ENCODE measurements around the gene KIF12.
"Not testable (repeated sequence)": the region's sequence is repeated elsewhere in the genome, so short reads cannot be mapped to it uniquely, and the experiment has no call there.

KIF12 gene

DNA sequence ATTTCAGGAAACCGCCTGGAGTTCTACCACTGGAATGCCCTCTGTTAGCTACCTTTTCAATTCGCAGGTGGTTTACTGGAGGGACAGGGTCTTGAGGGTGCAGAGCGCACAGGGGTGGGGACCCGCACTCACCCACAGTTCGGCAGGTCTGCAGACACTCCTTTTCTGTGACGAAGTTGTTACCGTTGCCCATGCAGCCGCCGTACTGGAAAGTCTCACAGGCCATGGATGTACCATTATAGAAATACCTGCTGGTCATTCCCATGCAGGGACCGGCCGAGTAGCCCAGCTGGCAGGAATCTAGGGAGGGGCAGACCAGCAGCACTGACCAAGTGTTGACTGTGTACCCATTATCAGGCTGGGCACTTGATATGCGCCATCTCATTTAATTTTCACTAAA lies 37.8 kb downstream of the KIF12 start:
- no peak for DNase-seq

DNA sequence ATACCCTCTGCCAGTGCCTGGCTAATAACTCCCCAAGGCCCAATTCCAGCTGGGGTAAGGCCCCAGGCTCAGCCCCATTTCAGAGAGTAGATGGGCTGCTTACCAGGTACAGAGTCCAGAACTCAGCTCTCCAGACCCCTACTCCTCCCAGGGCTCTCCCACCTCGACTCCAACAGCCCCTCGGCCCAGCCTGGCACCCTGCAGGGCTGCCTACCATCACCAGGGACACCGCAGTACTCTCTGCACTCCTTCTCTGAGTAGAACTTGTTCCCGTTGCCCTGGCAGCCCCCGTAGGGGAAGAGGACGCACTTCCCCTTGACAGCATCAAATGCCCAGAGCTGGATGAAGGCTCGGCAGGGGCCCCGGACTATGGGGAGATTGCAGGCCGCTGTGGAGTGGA lies 38.4 kb downstream of the KIF12 start:
- DNase-seq: no peak

DNA sequence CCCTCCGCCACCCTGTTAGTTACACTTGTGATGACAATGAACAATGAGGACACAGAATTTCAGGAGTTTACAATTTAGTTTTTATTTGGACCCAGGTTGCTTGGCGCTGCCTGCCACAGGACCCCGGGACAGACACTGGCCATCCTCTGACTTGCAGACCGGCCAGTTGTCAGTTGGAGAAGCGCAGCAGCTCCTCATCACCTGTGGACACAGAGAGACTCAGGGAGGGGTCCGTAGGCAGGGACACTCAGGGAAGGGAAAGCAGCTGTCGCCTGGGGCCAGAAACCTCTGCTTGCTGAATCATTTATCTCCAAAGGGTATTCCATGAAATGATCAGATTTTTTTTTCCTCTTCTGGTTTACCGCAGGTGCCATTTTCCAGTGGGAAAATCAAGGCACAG lies 39.0 kb downstream of the KIF12 start:
- DNase-seq: no peak

DNA sequence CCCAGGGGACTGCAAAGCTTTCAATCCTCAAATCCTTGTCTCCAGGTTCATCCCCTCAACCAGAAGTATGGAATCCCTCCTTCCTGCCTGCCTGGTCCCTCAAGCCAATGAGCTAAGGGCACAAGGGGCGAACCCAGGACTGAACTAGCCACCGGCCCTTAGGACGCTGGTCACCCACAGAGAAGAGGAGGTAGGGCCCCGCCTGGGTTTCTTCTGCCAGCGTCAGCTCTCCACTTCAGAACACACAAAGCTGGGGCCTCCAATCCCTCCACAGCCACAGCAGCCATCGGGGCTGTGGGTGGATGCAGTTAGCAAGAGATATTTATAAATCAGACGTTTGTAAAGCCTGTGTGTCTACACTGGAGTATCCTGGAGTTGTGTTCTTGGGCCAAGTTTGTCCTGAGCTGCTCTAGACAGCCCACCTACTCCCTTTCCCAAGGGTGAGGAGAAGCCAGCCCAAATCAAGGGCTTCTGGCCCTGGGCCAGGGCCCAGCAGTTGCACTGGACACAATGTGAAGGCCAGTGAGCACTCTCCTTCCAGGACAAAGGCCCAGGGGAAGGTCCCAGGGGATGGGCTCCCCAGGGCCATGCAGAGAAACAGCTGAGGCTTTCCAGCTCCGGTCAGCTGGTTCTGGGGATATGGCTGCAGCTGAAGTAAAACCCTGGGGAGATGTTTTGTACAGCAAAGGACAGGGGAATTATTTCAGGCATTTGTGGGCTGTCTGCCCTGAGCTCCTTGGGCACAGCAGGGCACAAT lies 39.9 kb downstream of the KIF12 start:
- no peak for DNase-seq

DNA sequence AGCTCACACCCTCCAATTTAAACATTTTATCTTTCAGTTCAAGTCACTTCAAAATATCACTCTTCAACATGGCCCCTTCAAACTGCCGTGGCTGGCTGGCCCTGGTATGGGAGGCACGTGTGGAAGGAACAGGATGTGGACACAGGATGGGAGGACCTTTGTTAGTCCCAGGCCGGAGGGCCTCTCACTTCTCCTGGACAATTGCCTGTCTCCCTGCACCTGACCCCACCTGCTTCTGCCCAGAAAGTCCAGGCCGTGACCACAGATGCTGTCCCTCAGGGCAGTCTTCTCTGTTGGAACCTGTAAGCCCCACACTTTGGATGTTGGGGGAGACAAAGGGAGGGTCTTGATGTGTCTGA lies 40.4 kb downstream of the KIF12 start:
- no peak for DNase-seq

DNA sequence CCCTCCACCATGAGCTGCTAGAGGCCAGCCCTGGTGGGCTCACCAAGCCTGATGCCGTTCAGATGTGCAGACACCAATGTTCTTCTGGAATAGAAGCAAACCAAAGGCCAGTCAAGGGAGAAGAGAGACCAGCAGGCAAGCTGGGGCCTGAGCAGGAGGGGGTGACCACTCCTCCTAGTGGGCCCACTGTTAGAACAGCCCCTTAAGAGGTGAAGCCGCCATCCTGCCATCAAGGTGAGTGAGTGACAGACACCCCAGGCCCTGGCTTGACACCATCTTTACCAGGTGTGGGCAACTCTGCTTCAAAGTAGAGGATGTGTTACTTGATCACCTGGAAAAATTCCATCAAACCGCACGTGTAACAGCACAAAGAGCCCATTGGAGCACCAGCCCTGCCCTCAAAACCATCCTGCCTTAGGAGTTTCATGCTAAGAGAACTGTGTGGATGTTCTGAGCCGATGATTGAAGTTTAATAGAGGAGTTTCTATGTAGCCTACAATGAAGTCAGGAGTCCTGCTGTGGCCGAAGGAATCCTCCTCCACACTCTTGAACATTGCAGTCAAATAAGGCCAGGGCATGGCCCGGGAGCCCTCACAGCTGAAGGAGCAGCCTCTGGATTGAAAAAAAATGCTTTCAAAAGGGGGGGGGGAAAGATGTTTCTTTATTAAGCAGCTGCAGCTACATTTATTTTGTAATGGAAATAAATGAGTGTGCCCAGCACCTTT lies 41.8 kb downstream of the KIF12 start:
- DNase-seq: no peak

DNA sequence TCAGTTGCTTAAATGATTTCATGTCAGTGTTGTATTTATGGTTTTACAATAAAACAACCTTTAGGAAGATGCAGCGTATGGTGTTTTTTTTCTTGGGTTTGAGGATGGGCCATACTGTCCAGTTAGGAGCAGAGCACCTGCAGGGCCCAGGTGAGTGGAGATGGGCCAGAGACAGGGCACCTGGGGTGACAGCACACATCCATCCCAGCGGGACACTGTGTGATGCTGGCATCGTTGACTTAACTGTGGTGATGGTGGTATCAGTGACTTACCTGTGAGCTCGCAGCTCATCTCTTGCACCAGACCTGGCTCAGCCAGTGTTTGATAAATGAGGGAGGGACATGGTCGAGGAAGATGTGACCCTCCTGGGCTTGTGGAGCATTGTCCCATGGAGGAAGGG lies 42.6 kb downstream of the KIF12 start:
- DNase-seq: no peak

DNA sequence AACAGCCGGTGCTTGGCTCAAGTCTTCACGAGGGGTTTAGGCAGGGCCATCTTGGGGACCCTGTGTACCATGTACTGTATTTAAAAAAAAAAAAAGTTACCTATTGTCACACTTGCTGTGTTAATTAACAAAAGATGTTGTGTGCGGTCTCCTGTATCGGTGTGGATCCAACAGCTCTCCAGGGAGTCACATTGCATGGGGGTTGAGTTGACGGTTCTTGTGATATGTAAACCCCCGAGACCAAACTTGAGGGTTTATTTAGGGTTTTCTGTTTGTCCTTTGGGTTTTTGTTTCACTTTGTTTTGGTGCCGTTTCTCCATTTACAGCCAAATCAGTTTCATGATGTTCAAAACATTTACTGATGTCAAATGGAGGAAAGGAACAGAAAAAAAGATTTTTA lies 43.2 kb downstream of the KIF12 start:
- no peak for DNase-seq

DNA sequence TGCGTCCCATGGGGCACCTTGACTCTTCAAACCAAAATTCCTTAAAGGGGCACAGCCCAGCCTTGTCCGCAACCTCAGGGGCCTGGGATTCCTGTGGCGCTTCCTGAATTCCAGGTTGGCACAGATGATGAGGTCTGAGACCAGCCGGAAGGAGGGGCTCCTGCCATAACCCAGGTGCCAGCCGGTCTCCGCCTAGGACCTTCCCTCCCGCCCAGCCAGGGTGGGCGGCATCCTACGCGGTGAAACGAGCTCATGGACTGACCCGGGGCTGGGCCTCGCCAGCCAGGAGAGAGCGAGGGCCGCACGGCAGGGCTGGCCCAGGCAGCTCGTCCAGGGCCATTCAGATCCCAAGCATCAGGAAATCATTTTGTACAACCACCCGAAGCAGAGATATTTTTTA lies 44.0 kb downstream of the KIF12 start:
- no peak for DNase-seq

DNA sequence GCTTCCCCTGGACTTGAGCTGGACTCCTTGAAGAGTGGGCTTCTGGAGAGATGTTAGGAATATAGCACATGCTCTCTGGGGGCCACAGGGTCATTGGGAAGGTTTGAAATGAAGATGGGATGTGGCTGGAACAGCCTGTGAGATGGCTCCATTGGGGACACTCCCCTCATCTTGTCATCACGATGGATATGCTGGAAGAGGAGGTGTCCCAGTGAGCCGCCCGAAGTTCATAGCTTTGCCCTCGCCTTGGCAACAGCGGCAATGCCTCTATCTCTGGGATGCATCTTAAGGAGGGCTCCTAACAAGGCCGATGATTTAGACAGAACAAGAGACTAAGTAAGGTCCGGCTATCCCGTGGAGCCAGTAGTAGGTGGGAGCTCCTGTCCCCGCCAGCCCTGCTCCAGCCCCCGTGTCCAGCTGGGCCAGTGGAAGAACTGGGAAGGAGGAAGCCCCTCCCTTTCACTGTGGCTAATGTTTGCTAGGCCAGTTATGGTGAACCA lies 44.9 kb downstream of the KIF12 start:
- DNase-seq: no peak

DNA sequence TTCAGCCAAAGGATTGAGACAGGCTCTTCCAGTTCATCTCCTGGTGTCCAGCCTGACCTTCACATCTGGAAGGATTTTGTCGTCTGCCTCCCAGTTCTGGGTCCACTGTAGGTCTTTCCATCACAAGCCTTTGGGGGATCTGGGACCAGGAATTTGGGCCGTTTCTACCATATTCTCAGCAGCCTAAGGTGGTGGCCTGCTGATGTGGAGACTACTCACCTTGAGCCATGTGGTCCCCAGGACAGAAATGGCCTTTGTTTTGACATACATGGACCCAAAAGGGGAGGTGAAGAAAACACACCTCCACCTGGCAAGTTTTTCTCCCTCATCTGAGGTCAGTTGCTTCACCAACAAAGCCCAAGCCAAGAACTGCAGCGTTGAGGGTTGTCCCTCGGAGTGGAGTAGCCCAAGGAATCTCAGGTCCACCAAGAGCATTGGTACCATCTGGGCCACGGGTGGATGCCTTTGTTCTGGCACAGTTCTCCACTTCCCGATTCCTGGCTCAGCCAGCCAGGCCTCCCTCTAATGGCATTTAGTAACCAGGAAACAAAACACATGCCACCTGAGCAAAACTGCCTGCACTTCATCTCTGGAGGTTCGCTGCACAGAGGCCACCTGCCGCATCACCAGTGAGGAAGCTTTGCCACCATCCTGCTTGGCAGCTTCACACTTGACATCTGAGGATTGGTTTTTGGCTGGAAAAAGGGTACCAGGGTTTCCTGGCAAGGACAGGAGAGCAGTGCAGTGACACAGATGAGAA lies 45.7 kb downstream of the KIF12 start:
- no peak for DNase-seq

DNA sequence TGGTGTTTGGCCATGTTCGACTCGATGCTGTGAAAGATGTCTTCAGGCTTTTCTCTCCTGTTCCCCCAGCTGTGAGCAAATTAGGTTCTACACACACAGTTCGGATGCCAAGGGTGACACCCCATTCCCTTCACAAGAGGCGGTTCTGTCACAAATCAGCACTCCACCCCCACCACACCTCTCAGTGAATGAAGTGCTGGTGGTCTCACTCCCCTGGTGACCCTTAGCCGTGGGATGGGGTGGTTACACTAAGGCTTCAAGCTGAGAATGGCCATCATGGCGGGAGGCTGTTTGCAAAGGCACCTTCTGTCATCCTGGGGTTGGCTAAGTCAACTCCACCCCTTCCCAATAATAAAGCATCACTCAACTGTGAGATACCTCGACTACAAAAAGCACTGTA lies 47.4 kb downstream of the KIF12 start:
- no peak for DNase-seq

DNA sequence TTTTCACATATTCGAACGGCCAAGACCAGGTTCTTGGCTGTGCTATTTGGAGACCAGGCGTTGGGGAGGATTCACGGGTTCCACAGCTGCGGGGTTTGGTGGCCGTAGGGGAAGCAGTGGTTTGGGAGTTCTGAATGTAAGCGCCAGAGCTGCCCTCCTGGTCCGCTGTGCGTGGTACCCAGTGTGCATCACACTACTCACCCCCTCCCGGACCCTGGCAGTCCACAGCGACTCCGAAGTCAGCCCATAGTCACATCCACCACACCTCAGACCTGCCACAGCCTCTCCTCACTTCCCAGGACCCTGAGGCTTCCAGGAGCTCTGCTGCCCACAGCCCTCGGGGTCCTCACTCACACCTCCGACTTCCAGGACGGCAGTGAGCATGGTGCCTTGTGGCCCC lies 47.8 kb downstream of the KIF12 start:
- no peak for DNase-seq

DNA sequence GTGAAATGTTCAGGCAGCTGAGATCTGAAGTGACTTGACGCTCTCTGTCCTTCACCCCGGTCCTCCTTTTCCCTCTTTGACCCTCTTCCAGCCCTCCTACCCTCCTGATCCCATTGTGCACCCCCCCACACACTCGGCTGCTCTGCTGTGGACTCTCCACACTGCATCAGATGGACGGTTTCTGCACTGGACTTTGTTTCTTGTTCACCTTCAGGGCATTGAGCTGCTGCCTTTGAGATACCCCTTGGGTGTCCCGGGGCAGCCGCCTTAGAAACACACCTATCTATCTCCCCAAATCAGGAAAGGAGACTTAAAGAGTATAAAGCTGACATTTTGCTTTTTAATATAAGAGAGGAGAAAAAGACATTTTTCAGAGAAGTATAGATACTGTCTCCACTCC lies 48.4 kb downstream of the KIF12 start:
- no peak for DNase-seq

DNA sequence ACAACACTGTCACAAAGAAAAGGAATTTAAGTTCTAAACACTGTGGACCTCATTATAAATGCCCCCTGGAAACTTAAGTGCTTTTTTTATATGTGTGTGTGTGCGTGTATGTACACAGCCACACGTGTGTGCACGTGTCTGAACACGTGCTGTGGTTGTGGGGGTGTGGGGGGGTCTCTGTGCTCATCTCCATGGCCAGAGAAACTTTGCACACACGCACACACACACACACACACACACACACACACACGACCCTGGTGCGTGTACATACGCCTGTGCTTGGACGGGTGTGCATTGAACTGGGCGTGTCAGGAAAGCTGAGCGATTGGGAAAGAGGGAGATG lies 48.9 kb downstream of the KIF12 start:
- DNase-seq: no peak

DNA sequence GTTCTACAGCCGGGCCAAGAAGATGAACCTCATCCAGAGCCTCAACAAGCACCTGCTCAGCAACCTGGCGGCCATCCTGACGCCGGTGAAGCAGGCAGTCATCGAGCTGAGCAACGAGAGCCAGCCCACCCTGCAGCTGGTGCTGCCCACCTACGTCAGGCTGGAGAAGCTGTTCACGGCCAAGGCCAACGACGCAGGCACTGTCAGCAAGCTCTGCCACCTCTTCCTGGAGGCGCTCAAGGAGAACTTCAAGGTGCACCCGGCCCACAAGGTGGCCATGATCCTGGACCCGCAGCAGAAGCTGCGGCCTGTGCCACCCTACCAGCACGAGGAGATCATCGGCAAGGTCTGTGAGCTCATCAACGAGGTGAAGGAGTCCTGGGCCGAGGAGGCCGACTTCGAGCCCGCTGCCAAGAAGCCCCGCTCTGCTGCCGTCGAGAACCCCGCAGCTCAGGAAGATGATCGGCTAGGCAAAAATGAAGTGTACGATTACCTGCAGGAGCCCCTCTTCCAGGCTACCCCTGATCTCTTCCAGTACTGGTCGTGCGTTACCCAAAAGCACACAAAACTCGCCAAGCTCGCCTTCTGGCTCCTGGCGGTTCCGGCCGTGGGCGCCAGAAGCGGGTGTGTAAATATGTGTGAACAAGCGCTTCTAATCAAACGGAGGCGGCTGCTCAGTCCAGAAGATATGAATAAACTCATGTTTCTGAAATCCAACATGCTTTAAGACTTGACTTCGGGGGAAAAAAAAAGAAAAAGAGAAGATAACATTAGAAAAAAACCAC lies 49.5 kb downstream of the KIF12 start:
- no peak for DNase-seq

DNA sequence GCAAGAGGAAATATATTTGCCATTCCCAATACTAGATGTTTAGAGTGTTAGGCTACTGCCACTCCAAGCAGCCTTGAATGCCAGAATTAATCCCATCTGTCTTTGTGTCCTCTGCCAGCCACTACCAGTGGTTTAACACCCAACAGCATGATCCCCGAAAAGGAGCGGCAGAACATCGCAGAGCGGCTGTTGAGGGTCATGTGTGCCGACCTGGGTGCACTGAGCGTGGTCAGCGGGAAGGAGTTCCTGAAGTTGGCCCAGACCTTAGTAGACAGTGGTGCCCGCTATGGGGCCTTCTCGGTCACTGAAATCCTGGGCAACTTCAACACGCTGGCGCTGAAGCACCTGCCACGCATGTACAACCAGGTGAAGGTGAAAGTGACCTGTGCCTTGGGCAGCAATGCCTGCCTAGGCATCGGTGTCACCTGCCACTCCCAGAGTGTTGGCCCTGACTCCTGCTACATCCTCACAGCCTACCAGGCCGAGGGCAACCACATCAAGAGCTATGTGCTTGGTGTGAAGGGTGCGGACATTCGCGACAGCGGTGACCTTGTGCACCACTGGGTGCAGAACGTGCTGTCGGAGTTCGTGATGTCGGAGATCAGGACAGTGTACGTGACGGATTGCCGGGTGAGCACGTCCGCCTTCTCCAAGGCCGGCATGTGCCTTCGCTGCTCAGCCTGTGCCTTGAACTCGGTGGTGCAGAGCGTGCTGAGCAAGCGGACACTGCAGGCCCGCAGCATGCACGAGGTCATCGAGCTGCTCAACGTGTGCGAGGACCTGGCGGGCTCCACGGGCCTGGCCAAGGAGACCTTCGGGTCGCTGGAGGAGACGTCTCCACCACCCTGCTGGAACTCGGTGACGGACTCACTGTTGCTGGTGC lies 50.3 kb downstream of the KIF12 start:
- DNase-seq: no peak

DNA sequence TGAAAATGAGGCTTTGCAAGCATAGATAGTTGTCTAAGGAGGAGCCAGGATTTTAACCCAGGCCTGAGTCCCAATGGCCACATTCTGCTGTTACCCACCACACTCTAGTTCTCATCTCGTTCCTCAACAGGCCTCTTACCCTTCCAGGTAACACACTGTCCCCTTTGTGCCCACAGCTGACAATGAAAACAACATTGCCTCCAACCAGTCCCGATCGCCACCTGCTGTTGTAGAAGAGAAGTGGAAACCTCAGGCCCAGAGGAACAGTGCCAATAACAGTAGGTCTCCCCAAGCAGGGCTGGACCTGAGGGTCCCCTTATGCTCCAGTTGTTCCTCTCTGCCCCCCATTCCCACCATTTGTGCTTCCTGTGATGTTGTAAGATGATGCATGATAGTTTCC lies 51.4 kb downstream of the KIF12 start:
- DNase-seq: no peak

DNA sequence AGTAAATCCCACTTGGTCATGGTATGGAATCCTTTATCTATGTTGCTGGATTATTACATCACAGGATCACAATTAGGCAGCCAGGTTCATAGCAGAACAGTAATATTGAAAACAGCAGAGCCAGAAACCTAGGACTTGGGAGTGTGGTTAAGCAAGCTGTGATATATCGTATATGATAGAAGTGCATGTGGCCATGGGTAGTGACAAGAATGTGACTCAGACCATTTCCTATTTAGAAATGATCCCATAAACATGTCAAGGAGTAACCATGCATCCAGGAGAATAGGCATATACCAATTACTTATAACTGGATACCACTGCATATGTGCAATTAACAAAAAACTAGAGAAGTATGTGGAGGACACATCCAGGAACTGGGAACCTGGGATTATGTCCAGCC lies 52.2 kb downstream of the KIF12 start:
- DNase-seq: no peak

DNA sequence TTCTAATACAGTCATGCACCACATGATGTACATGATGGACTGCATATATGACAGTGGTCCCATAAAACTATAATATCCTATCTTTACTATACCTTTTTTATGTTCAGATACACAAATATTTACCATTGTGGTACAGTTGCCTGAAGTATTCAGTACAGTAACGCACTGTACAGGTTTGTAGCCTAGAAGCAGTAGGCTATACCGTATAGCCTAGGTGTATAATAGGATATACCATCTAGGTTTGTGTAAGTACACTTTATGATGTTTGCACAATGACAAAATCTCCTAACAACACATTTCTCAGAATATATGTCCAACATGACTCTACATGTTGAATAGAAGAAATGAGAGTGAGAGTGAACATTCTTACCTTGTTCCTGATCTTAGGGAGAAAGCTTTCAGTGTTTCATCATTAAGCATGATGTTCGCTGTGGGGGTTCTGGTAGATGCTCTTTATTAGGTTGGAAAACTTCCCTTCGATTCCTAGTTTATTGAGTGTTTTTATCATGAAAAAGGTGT lies 52.8 kb downstream of the KIF12 start:
- no peak for DNase-seq

DNA sequence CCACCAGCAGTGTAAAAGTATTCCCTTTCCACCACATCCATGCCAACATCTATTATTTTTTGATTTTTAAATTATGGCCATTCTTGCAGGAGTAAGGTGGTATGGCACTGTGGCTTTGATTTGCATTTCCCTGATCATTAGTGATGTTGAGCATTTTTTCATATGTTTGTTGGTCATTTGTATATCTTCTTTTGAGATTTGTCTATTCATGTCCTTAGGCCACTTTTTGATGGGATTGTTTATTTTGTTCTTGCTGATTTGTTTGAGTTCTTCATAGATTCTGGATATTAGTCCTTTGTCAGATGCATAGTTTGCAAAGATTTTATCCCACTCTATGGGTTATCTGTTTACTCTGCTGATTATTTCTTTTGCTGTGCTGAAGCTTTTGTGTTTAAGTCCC lies 55.4 kb downstream of the KIF12 start:
- not testable (repeated sequence) for DNase-seq
